NCI-H748 treated with DMSO at 0.1 percent for 48 hours (cell line): ENCODE results near the gene JAKMIP1.

Source experiments
- DNase-seq: peaks from one replicate; lab custom pipeline; 2025; lab: John Stamatoyannopoulos, UW

Gene JAKMIP1

DNA sequence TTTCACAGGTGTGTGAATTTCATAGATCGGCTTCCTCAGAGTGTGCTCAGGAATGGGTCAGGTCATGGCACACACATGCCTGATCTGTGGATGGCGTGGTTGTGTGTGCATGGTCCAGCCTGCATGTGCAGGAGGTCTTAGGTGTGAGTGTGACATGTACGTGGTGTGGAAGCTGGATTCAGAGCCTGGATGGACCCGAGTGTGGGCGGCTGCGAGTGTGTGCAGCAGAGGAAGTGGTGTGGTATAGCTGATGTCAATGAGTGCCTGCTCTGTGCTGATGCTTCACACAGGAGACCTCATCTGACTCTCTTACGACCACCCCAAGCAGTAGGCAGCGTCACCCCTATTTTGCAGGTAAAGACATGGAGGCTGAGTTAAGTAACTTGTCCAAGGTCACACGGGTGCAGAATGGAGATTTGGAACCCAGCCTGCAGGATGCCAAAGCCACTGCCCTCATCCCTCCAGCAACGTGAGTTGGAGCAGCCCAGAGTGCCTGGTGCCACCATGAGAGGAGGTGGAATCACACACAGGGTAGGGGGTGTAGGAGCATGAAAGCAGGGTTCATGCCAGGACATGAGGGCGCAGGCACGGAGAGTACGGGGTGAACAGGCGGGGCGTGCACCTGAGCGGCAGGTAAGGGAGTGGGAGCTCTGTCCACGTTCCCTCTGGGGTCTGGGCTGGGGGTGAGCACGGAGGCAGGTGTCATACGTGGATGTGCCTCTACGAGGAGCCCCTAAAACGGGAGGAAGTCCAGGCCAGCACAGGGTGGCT lies 157.9 kb downstream of the JAKMIP1 start:
- no peak for DNase-seq

GRCh38 chr4:6041800-6042199 lies 158.5 kb downstream of the JAKMIP1 start:
- DNase-seq = no peak

- no peak for DNase-seq
These were observed 161.6 kb downstream of the JAKMIP1 start for GRCh38 chr4:6038711-6039110.

DNA sequence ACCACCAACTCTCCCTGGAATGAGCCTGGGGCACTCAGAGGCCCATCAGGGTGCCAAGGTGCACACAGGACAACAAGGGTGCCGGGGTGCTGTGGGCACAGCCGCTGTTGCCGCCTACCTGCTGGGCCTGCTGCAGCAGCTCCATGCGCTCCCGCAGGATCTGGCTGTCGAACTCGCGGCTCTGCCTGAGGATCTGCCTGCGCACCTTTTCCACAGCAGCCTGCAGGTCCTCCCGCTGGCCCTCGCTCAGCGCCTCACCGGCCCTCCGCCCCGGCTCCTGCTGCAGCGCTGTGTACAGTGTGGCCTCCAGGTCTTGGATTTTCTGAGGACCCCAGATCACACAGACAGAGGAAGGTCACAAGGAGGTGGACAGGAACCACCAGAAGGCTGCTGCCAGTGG lies 164.6 kb downstream of the JAKMIP1 start:
- DNase-seq = no peak

DNA sequence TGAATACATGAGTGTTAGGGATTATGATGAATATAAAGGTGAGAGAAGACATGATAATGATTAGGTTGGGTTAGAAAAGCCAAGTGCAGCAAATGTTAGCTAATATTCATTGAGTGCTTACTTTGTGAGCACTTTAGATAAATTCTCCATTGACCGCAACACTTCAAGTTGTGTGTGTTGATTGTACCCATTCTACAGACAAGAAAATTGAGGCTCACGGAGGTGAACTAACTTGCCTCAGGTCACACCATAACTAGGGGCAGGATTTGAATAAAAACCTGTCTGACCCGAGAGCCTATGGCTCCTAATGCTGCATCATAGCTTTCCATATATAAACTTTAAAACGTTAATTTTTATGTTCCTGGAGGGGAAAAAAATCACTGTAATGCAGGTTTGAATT lies 167.0 kb downstream of the JAKMIP1 start:
- no peak for DNase-seq

DNA sequence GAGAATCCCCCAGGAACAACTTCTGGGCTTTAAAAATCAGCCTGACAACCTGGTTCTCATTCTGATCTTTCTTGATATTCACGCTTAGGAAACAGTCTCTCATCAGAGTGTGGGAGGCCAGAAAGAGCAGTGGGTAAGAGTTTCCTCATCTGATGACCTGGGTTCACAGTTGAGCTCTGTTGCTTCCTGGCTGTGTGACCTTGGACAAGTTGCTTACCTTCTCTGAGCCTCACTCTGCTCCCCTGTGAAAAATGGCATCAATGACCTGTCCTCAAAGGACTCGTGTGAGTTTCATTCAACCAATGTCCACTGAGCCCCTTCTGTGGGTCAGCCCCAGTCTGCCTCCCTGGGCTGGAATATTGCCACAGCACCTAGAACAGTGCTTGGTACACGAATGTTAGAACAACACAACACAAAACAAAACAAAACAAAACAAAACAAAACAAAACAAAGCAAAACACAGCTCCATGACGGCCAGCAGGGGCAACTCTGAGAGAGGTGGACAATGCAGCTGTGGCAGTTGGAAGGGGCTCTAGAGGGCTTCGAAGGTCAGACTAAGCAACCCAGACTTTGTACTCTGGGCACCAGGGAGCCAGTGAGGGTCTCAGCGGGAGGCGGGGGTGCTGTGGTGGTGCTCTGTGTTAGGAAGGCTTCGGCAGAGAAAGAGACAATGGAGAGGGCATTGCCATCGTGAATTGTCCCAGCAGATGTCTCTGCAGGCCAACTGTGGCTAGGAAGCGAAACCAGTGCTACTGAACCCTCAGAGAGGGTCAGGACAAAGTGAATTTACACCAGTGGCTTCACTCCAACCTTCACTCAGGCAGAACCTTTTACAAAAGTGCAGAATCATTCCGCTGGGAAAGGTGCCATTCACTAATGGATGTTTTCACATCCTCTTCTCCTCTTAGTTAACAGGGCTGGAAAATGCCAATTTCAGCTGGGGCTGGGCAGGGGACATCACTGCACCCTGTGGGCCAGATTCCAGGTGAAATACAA lies 167.8 kb downstream of the JAKMIP1 start:
- no peak for DNase-seq

GRCh38 chr4:6031846-6032245 lies 168.5 kb downstream of the JAKMIP1 start:
- DNase-seq = no peak

GRCh38 chr4:6030679-6031078 lies 169.7 kb downstream of the JAKMIP1 start:
- no peak for DNase-seq

DNA sequence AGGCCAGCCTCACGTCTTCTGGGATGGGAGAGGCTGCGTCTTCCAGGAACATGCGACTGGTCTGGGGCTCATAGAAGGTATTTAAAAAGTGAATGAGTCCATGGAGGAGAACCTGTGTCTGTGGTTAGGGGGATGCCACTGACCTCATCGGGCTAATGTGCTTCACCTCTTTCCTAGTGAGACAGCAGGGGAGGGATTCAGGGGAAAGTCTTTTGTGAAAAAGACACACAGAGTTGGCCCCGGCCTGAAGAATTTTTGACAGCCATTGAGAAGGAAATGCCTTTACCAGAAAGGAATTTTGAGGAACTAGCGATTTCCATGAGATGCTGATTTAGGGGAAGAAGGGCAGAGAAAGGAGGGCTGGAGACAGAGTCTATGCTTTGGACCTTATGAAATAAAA lies 171.1 kb downstream of the JAKMIP1 start:
- DNase-seq = no peak

GRCh38 chr4:6028168-6028567 lies 172.2 kb downstream of the JAKMIP1 start:
- no peak for DNase-seq

GRCh38 chr4:6027392-6027791 lies 173.0 kb downstream of the JAKMIP1 start:
- DNase-seq = no peak

DNA sequence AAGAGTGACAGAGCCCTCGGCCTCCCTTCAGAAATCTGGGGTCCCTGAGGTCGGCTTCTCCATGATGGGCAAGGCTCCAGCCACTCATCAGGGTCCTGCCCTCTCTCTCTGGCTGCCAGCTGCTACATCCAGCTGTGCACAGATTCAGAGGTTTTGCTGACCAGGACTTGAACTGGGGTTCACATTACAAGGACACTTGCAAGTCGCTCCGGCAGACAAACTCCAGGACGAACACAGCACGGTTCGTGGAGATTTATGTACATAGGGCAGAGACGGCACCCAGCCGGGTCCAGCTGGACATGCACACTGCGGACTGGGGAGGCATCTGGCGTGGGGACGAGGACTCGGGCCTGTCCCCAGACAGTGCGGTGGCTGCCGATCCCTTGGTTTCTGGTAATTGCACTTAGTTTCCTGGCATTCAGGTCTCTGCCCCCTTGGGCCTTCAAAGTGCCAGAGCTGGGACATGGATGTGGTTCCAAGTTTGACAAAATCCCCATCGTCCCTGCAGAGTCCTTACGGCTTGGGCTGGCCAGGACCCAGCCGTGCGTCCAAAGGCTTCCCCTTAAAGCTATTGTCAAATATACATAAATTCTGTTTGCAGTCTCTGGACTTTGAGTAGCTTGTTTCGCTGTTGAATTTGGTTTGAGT lies 175.9 kb downstream of the JAKMIP1 start:
- no peak for DNase-seq

- no peak for DNase-seq
These were observed 176.6 kb downstream of the JAKMIP1 start for GRCh38 chr4:6023731-6024130.

GRCh38 chr4:6022607-6023288 lies 177.6 kb downstream of the JAKMIP1 start:
- DNase-seq = no peak

- DNase-seq = no peak
These were observed 178.3 kb downstream of the JAKMIP1 start for GRCh38 chr4:6021831-6022606.

- no peak for DNase-seq
These were observed 179.7 kb downstream of the JAKMIP1 start for GRCh38 chr4:6020613-6021012.

DNA sequence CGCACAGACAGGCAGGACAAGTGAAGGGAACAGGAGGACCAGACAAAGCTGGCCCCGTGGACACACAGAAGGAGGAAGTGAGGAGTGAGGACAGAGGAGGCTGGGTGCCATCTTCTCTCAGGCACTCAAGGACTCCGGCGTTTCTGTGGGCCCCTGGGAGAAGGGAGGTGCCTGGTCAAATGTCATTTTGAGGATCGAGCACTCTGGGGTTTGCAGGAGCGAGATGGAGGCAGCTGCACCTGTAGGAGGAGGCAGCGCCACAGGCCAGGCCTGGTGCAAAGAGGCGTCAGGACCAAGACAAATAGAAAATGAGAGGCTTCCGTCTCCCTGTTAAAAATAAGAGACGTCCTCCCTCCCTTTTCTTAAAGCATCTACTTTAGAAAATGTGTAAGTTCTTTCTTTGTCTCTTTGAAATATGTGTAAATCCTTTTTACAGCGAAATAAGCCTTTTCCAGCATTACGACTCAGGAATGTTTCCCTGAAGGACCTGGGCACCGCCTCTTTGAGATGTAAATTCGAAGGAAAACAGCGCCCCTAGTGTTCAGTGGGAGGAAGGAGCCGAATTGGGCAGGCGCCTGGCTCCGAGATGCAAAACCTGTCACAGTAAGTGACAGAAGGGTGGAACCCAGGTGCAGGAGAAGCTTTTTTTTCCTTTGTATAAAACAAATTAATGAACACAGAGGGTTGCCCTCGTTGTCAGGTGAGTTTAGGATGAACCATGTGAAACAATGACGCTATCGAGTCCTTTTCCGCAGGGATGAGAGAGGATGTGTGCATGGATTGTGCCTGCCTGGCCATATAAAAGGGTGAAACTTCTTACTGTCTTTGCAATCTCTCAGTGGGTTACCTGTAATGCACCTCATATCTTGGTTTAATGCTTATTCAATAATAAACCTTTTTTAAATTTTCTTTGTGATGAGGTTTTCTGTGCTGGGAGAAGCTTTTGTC lies 180.8 kb downstream of the JAKMIP1 start:
- no peak for DNase-seq

DNA sequence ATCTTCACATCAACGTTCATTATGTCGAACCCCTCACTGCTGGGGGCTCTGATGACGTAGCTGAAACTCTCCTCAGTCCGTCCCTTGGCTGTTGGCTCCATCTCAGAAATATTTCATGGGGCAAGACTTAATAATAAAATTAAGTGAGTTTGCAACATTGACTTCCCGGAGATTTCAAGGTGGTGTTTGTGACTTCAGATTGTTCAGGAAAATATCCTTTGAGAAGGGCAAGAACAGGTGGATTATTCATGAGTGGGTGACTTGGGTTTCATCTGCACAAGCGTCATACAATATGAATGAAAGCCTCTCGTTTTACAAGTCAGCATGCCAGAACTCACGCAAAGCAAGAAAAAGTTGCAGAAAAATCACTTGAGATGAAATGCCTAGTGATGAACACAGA lies 182.0 kb downstream of the JAKMIP1 start, which contains the start of gene C4orf50:
C4orf50 (minus strand) TSS at position 101 of the 400 bp plus-strand sequence.
- DNase-seq = no peak

DNA sequence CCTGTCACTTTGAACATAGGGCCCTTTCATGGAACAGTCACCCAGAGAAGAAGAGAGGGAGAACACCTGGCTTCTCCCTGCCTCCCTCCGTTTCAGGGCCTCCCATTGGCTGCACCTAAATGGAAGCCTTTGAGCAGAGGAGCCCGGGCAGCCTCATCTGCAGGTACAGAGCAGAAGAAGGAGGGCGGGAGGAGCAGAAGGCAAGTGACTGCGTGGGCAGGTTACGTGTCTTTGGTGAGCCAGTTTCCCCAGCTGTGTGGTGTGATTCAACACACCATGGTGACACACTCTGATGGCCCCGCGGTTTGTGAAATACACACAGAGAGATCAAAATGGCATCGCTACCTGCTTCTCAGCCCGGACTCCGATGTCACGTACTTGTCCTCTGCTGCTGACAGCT lies 182.5 kb downstream of the JAKMIP1 start:
- DNase-seq = no peak

GRCh38 chr4:6017030-6017429 lies 183.3 kb downstream of the JAKMIP1 start:
- DNase-seq = no peak
